NCI-H510A (cell line): ENCODE measurements around the gene CT47C1.
"Not testable (repeated sequence)": the region's sequence is repeated elsewhere in the genome, so short reads cannot be mapped to it uniquely, and the experiment has no call there.

Source experiments
- DNase-seq: peaks from one replicate; lab custom pipeline; 2025; lab: John Stamatoyannopoulos, UW

CT47C1 gene

GRCh38 chrX:119072744-119073143 lies at the start of gene CT47C1:
Gene CT47C1 (plus strand): TSS chrX:119072993. CDS start chrX:119073226, 233 bp downstream.
- no peak for DNase-seq

GRCh38 chrX:119025900-119026299 lies 46.9 kb upstream of the CT47C1 start:
- DNase-seq = no peak

DNA sequence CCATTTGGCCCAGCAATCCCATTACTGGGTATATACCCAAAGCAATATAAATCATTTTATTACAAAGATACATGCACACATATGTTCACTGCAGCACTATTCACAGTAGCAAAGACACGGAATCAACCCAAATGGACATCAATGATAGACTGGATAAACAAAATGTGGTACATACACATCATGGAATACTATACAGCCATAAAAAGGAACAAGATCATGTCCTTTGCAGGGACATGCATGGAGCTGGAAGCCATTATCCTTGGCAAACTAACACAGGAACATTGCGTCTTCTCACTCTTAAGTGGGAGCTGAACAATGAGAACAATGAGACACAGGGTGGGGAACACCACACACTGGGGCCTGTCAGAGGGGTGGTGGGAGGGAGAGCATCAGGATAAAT lies 46.4 kb upstream of the CT47C1 start:
- not testable (repeated sequence) for DNase-seq

GRCh38 chrX:119027960-119028732 lies 44.6 kb upstream of the CT47C1 start:
- DNase-seq = not testable (repeated sequence)

DNA sequence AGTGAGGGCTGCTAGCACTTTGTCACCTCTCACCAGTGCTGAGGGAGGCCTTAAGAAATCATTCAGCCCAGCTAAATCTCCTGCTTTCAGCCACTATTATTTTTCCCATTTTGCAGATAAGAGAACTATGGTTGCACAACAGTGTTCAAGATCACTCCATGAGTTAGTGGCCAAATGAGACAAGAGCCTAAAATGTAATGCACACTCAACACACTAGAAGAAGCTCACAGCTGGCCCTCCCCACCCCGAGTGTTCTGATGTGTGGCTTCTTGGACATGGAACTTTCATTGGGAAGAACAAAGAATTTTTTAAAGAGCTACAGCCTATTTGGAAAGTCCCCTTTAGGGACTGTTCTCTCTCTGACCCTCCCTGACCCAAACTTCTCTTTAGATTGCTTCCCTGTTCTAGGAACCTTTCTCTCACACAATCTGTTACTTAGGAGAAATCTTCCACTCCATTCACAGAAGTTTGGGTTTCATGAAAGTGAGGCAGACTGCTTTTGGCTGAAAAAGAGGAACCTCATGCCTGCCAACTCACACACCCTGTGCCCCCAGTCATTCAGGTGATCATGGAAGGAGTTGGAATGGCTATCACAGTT lies 44.0 kb upstream of the CT47C1 start:
- DNase-seq = no peak

GRCh38 chrX:119029656-119030055 lies 43.1 kb upstream of the CT47C1 start:
- DNase-seq = not testable (repeated sequence)

GRCh38 chrX:119030990-119031389 lies 41.8 kb upstream of the CT47C1 start:
- DNase-seq = no peak

DNA sequence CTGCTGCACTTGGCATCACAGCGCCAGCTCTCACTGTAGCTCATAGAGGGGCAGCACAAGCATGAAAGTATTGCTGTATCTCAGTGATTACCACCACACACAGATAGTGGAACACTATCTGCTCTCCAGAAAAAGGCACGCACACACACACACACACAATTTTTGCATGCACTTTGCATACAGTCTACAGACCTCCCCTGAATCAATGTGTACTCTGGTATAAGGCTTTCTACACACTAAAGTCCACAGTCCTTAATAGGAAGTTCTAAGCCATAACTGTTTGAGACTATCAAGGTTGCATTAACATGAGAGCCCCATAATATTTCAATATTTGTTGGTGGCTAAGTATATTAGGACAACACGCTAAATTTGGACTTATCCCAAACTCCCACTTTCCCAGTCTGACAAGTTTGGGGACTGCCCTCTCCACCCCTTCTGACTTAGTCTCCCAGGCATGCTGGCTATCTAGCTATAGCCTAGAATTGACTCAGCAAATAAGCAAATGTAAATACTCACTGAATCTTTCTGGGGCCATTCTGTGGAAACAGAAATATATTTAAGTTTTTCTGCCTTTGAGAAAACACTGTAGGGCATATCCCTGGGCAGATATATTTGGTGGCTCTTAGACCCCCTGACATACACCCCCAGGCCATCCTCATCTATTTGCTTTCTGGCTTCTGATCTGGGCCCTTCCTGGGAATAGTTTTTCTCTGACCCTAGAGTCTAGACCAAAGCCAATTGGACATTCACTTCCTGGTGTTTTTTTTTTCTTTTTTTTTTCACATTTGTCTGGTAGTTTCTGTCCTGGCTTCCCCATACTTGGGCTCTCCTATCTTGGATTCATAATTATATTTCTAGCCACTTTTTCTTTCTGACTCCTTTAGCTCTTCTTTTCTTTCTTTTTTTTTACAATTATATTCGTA lies 36.4 kb upstream of the CT47C1 start:
- DNase-seq = no peak

DNA sequence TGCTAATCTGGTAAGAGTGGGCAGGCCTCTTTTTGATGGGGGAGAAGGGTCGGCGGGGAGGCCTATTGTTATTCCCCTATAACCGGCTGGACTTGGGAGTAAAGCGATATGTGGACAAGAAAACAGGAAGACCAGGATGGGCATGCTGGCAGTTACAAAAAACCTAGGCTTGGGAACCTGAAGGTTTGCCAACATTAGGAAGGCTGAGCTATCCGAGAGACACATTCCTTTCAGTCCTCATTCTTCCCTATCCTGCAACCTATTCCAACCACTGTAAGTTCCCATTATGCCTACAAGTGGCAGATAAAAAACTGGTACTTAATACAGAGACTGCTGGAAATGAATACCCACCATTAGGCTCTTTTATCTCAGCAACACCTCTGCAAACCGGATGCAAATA lies 32.4 kb upstream of the CT47C1 start:
- no peak for DNase-seq

DNA sequence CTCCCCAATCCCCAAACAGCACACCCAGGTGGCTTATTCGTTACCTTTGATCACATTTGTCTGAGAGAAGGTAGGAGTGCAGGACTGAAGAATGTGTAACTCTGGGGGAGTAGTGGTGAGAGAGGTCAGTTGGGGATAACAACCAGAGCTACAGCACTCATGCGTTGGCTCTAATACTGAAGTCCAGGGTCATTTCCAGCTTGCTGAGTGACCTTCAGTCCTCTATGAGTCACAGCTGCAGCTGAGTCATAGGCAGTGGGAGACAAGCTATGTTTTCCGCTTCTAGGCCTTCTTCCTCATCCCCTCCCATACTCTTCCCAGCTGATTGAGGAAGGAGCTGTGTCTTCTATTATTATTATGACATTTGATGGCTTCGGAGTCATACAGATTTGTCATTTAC lies 31.6 kb upstream of the CT47C1 start:
- DNase-seq = no peak

DNA sequence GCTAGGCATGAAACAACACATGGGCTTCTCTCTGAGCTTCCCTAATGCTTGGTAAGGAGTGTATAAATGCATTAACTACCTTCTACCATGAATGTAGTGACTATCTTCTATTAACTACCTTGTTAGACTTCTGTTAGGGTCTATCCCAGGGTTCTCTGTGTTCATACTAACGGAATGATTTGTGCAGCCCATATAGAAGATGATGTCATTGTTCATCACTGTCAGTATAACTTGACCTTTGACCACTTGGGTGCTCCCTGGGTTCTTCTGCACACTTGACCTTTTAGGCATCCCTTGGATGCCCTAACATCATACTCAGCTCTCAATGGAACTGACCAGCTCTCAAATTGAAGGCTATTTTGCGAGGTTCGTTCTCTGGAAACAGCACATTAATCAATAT lies 30.8 kb upstream of the CT47C1 start:
- no peak for DNase-seq

DNA sequence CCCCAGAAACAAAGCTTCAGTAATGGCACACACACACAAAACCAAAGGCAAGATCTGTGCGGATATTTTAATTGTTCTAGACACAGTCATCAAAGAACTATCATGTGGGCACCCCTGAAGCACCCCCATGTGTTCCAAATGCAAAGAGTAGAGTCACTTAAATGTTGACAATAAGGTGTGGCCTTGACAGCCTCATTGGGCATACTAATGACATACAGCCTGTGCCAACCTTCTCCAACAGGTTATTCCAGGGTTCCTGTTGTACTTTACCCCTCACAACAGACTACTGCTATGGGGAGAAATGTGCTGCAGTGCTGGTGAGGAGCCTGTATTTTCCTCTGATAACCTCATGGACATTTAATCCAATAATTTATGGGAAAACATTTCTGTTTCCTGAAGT lies 29.8 kb upstream of the CT47C1 start:
- DNase-seq = no peak

DNA sequence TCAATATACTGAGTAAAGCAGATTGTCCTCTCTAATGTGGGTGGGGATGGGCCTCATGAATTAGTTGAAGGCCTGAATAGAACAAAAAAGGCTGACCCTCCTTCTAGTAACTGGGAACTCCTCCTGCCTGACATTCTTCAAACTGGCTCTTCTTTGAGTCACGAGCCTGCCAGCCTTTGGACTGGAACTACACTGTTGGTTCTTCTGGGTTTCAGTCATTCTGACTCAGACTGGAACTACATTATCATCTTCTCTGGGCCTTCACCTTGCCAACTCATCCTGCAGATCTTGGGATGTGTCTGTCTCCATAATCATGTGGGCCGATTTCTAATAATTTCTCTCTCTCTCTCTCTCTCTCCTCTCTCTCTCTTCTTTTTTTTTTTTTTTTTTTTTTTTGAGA lies 26.9 kb upstream of the CT47C1 start:
- DNase-seq = no peak

GRCh38 chrX:119055687-119056086 lies 17.1 kb upstream of the CT47C1 start:
- DNase-seq = no peak

GRCh38 chrX:119062750-119063374 lies 9.9 kb upstream of the CT47C1 start:
- DNase-seq = peak; percentile 0

DNA sequence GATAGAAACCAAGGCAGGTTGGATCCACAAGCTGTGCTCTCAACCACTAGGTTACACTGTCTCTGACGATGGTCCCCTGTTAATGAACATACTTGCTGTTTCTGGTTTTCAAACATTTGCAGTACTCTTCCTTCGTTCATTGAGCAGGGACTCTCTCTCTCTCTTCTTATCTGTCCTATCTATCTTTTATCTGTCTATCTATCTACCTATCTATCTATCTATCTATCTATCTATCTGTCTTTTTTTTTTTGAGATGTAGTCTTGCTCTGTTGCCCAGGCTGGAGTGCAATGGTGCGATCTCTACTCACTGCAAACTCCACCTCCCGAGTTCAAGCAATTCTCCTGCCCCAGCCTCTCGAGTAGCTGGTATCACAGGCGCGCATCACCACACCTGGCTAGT lies 9.4 kb upstream of the CT47C1 start:
- DNase-seq = no peak

DNA sequence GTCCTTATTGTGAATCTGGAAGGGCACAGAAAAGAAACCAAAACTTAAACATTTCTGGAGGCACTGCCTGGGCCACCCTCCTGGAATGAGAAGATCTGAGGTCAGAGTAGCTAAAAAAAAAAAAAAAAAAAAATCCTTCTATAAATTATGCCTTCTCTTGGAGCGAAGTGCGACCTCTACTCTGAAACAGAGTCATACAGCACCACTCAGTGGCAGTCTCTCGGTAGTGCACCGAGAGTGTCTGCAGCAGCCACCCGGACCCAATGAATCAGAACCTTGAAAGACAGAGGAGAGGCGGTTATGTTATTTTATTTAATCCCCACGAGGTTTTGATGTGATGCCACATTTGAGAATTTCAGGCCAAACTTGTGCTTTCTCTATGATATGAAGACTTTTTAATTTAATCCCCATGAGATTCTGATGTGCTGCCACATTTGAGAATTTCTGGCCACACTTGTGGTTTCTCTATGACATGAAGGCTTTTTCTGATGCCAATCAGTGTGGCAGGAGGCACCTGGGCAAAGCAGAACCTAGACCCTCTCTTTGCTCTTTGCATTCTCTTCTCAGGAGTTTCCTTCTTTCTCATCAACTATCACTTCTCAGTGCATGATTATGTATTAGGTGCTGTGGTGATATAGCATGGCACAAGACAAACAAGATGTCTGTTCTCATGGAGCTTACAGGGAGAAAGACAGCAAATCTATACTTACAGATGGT lies 5.6 kb upstream of the CT47C1 start:
- DNase-seq = peak; percentile 4

- DNase-seq = no peak
These were observed 3.7 kb upstream of the CT47C1 start for GRCh38 chrX:119069128-119069527.

GRCh38 chrX:119069762-119070161 lies 3.0 kb upstream of the CT47C1 start:
- no peak for DNase-seq

DNA sequence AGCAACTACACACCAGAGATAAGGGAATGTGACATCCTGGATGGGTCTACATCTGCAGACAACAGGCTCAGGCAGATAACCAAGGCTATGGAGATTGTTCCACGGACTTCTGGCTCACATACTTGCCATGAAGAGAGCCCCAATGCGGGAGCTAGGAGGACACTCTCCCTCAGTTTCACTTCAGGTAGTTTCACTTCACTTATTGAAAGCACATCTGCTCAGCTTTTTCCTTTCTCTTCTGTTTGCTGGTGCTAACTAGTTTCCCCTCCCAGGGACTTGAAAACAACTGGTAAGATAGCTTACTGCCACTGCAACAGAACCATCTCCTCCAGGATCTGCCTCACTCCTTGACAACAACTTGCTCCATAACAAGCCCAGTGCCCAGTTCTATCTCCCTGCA lies 1.4 kb upstream of the CT47C1 start:
- DNase-seq = no peak

DNA sequence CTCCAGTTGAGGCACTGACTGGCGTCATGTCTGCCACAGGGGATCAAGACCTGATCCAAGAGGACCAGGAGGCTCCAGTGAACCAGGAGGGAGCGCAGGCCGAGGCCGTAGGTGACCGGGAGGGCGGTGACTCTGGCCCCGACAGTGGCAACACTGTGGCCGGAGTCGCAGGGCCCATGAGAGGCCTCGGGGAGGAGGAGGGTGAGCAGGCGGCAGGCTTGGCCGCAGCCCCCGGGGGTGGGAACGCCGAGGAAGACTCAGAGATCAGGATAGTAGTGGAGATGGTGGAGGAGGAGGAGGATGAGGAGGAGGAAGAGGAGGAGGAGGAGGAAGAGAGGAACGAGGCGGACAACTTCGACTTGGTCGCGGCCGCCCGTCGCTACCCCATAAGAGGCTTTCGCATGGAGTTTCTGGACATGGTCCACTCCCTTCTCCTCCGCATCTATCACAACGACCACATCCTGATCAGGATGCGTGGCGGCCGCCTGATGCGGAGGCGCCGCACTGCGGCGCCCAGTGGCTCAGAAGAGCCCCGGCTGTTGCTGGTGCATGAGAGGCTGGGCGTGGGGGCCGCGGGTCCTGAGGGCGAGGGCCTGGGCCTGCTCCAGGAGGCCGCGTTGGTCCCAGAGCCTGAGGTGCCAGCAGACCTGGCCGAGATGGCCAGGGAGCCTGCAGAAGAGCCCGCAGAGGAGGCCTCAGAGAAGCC lies 560 bp downstream of the CT47C1 start:
- no peak for DNase-seq
